ENCODE data around the gene ASB10.

Gene ASB10

DNA sequence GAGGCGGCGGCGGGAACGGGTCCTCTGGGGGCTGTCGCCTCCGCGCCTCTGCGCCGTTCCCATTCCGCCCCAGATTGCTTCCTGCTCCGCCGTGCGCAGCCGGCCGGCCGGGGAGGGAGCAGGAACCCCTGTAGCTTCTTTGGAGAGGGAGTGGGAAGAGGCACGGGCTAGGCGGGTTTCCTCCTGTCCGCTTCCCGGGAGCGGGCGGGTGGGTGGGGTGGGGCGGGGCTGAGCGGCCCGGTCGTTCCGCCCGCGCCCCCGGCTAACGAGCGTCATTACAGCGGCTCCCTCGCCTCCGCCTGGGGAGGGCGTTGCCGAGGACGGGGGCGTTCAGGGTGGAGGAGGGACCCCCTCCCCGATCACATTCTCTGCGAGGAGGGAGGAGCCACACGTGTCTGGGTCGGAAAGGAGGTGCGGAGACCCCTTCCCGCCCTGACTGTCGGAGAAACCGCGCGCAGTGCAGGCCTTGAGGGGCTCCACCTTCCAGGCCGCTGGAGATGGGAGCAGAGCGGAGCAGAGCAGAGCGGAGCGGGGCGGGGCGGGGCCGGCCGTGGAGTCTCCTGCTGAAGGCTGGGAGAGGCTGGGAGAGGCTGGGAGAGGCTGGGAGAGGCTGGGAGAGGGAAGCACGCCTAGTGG is 61.1 kb downstream of the ASB10 start:
- Mint-ChIP-seq H3K4me1 (ENCODE audit: low read depth) (peaks cover 5% of the 10 kb centered on the region), H3K27me3 (no peaks in the 10 kb centered on the region), H3K9me3 (no peaks in the 10 kb centered on the region), H3K4me3 (no peak overlapping the region), H3K36me3 (ENCODE audit: low read depth) (peaks cover 64% of the 10 kb centered on the region), H3K27ac (no peak overlapping the region)
- no peak for DNase-seq

All from activated T-cell treated with anti-CD3 and anti-CD28 coated beads, Interleukin-2, amount 50 U/mL, for 24 hours (primary cell).